B cell (primary cell): ENCODE data around the gene PLCB3. TPM values are rescaled to one million over a fixed set of nuclear protein-coding genes. Genes with fewer than 3 reads are reported as not detected.

Source experiments
- ATAC-seq: fragments of 200-7000 bp; cut with Tn5 transposase; one replicate; pipeline ENCODE4 v1.10.0; 2021; ENCODE audit warnings: low read depth, mild to moderate bottlenecking, moderate number of reproducible peaks, moderate library complexity
- CTCF ChIA-PET: fragments of 350-600 bp; sonication (Branson Sonifier 250); formaldehyde crosslinking; loops from one replicate; lab custom pipeline; 2021; ENCODE audit warnings: antibody characterized with exemption, inconsistent platforms; lab: Charles Lee
- POLR2A ChIA-PET: fragments of 350-600 bp; sonication (Branson Sonifier 250); formaldehyde crosslinking; loops from one replicate; lab custom pipeline; 2021; ENCODE audit warnings: antibody characterized with exemption; lab: Charles Lee
- DNase-seq: peaks from one replicate; pipeline ENCODE4 v3.0.0; 2013
- H2AFZ ChIP-seq: 2 replicates; pipeline ENCODE4 v1.6.1; 2012; ENCODE audit warnings: mild to moderate bottlenecking, low read depth, low read length; ENCODE audit not compliant: insufficient read depth, poor library complexity, severe bottlenecking
- H3K27ac ChIP-seq, 2 donors: 1 replicate in 1 of 2; 2 replicates in 1 of 2; pipeline ENCODE4 v1.5.1; 2012 to 2013; ENCODE audit warnings: low read length in 2 of 2, mild to moderate bottlenecking in 2 of 2, moderate library complexity in 1 of 2
- H3K27me3 ChIP-seq, 4 experiments: fragments of 200-600 bp in 1 of 4; sonication (generic) in 1 of 4; replicated peaks in 1 of 4; 1 replicate in 2 of 4; 2 replicates in 2 of 4; pipeline versions ENCODE4 v1.6.1 to v1.7.0; 2013 to 2016; ENCODE audit warnings: low read length in 3 of 4, mild to moderate bottlenecking in 2 of 4, mixed read lengths in 1 of 4, moderate library complexity in 1 of 4; ENCODE audit not compliant: insufficient read depth in 4 of 4, control insufficient read depth in 3 of 4; ENCODE audit errors: control extremely low read depth in 1 of 4
- H3K36me3 ChIP-seq, 2 experiments: replicated peaks in 1 of 2; 1 replicate in 1 of 2; 2 replicates in 1 of 2; pipeline versions ENCODE4 v1.6.1 to v1.7.1; 2013; ENCODE audit warnings: low read length in 1 of 2; ENCODE audit not compliant: insufficient read depth in 2 of 2, control insufficient read depth in 1 of 2; ENCODE audit errors: control extremely low read depth in 1 of 2, extremely low read depth in 1 of 2
- H3K4me1 ChIP-seq, 2 donors: fragments of 200-600 bp in 1 of 2; sonication (generic) in 1 of 2; 1 replicate in 1 of 2; 2 replicates in 1 of 2; pipeline versions ENCODE4 v1.5.1 to v1.6.1; 2013 to 2017; ENCODE audit warnings: low read length in 2 of 2; ENCODE audit not compliant: control insufficient read depth in 2 of 2, insufficient read depth in 2 of 2
- H3K4me2 ChIP-seq: replicated peaks from 2 replicates; pipeline ENCODE3; 2012; ENCODE audit warnings: mild to moderate bottlenecking, low read depth, low read length; ENCODE audit not compliant: poor library complexity, severe bottlenecking
- H3K4me3 ChIP-seq, 5 experiments: fragments of 200-600 bp in 1 of 5; sonication (generic) in 1 of 5; 1 replicate in 3 of 5; 2 replicates in 2 of 5; pipeline versions ENCODE4 v1.5.1 to v1.7.0; 2011 to 2016; ENCODE audit warnings: low read length in 4 of 5, mild to moderate bottlenecking in 4 of 5, low read depth in 2 of 5, control low read depth in 1 of 5, moderate library complexity in 1 of 5; ENCODE audit not compliant: insufficient read depth in 1 of 5; ENCODE audit errors: control extremely low read depth in 1 of 5, extremely low read depth in 1 of 5
- H3K79me2 ChIP-seq: fragments of 200-600 bp; sonication (generic); one replicate; pipeline ENCODE4 v1.6.0; 2016; ENCODE audit warnings: low read length; ENCODE audit not compliant: control insufficient read depth, insufficient read depth
- H3K9ac ChIP-seq: fragments of 200-600 bp; sonication (generic); 2 replicates; pipeline ENCODE4 v1.6.1; 2017; ENCODE audit warnings: mild to moderate bottlenecking, low read length, moderate library complexity
- H3K9me3 ChIP-seq, 3 donors: one replicate each; pipeline versions ENCODE4 v1.6.1 to v1.7.1; 2013; ENCODE audit warnings: low read length in 2 of 3; ENCODE audit not compliant: control insufficient read depth in 2 of 3, insufficient read depth in 1 of 3; ENCODE audit errors: control extremely low read depth in 1 of 3
- H4K20me1 ChIP-seq: 2 replicates; pipeline ENCODE4 v1.6.0; 2012; ENCODE audit warnings: mild to moderate bottlenecking, low read length; ENCODE audit not compliant: insufficient read depth, control insufficient read depth, poor library complexity, severe bottlenecking
- H3K27ac Mint-ChIP-seq: one replicate; pipeline ENCODE4 v1.8.0; 2021; ENCODE audit warnings: mixed read lengths
- H3K27me3 Mint-ChIP-seq: one replicate; pipeline ENCODE4 v1.8.0; 2021; ENCODE audit warnings: mixed read lengths
- H3K4me1 Mint-ChIP-seq: one replicate; pipeline ENCODE4 v1.8.0; 2021; ENCODE audit warnings: mixed read lengths
- H3K4me3 Mint-ChIP-seq: one replicate; pipeline ENCODE4 v1.8.0; 2021; ENCODE audit warnings: mixed read lengths
- H3K9me3 Mint-ChIP-seq: one replicate; pipeline ENCODE4 v1.8.0; 2022; ENCODE audit warnings: mixed read lengths; ENCODE audit not compliant: insufficient read depth
- CTCF ChIP-seq: fragments of 200-600 bp; IDR thresholded peaks from one replicate; pipeline ENCODE4 v1.8.0; 2022; ENCODE audit warnings: antibody characterized with exemption, mild to moderate bottlenecking
- EZH2 ChIP-seq: IDR thresholded peaks from 2 replicates; pipeline ENCODE4 v1.6.1; 2012; ENCODE audit warnings: borderline replicate concordance, low read depth, mild to moderate bottlenecking, moderate library complexity, low read length; ENCODE audit not compliant: insufficient read depth, poor library complexity, severe bottlenecking
- WGBS: methylation state at CpG from one replicate; pipeline ENCODE4 v1.1.5; 2013; ENCODE audit warnings: missing lambda C conversion rate; ENCODE audit not compliant: insufficient coverage; 5-methylcytosine and 5-hydroxymethylcytosine counted together
- intact Hi-C: fragments of 100-400 bp; cut with micrococcal nuclease; formaldehyde crosslinking; loops from one replicate; pipeline ENCODE4 v1.10.0; 2022
- polyA plus RNA-seq: library from polyadenylated mRNA; depleted of rRNA; stranded (reverse); fragments of >200 nt; gene quantifications from 2 replicates; pipeline ENCODE4 v1.2.3, GENCODE V29; 2012
- total RNA-seq, 2 donors: library from RNA; stranded (reverse); fragments of 120-200 nt in 1 of 2; gene quantifications; 1 replicate in 1 of 2; 2 replicates in 1 of 2; pipeline versions ENCODE4 v1.2.3 to v1.2.4, GENCODE V29; 2013 to 2022

Gene PLCB3
- total and polyA plus RNA-seq, 2 donors (not counting 1 experiment from before 2014, with no cell fraction given) = 3.0 to 8.1 TPM

GRCh38 chr11:64262271-64263002, 11.1 kb downstream of the PLCB3 start:
- Histone ChIP-seq H3K9me3 (no peaks in the 10 kb centered on the region), H3K9ac (no peak overlapping the region), H3K4me2 (no peak overlapping the region), H3K27ac (no peak overlapping the region), H3K4me3 (no peak overlapping the region), H3K36me3 (no peaks in the 10 kb centered on the region), H3K27me3 (no peaks in the 10 kb centered on the region), H3K79me2 (no peaks in the 10 kb centered on the region), H3K4me1 (no peaks in the 10 kb centered on the region), H2AFZ (no peak overlapping the region), H4K20me1 (no peaks in the 10 kb centered on the region)
- intact Hi-C loops = no loop called here
- ChIA-PET CTCF (interaction anchor here (1.1 kb wide), 1 partner anchor 58 kb away, joined by 4 read pairs; no protein-coding TSS in a partner anchor), POLR2A (no interaction called here)
- no peak overlapping the region for H3K27ac Mint-ChIP-seq
- no peak overlapping the region for H3K4me3 Mint-ChIP-seq
- H3K9me3 Mint-ChIP-seq = no peaks in the 10 kb centered on the region
- no peaks in the 10 kb centered on the region for H3K4me1 Mint-ChIP-seq
- TF ChIP-seq CTCF (no peak), EZH2 (no peak)
- DNase-seq (no peak), ATAC-seq (no peak)
- WGBS = 96% methylated on average over 42 of the region's 42 CpGs
- no peaks in the 10 kb centered on the region for H3K27me3 Mint-ChIP-seq
